ENCODE measurements around the gene ST7L. TPM values are rescaled to one million over a fixed set of nuclear protein-coding genes. Genes with fewer than 3 reads are reported as not detected.

The ST7L gene
- total and polyA plus RNA-seq, 9 of the 15 experiments (the other 6 are each of a cell fraction or from before 2014, with no cell fraction given), result 9.0 to 32.5 (median 26.6) TPM

- TF ChIP-seq ZBTB33 (CRISPR knock-in tag; IDR thresholded peaks at IDR 0.05), result peak; percentile 42; the same call in 1 of the 2 replicates
- TF ChIP-seq GABPA (tag; conservative IDR thresholded peaks at IDR 0.05; ENCODE audit: low read depth), result no peak
- no peak for TF ChIP-seq SRSF3 (IDR thresholded peaks at IDR 0.05; ENCODE audit: insufficient read depth, low read length)
- TF ChIP-seq NFYB (IDR thresholded peaks at IDR 0.05; ENCODE audit: extremely low read depth, insufficient read length), result no peak
- 0 out of 2 replicates have a peak, but pooled peaks have one; percentile 20 for TF ChIP-seq NBN (IDR thresholded peaks at IDR 0.05; ENCODE audit: low read depth)
- TF ChIP-seq, protein P1, sequence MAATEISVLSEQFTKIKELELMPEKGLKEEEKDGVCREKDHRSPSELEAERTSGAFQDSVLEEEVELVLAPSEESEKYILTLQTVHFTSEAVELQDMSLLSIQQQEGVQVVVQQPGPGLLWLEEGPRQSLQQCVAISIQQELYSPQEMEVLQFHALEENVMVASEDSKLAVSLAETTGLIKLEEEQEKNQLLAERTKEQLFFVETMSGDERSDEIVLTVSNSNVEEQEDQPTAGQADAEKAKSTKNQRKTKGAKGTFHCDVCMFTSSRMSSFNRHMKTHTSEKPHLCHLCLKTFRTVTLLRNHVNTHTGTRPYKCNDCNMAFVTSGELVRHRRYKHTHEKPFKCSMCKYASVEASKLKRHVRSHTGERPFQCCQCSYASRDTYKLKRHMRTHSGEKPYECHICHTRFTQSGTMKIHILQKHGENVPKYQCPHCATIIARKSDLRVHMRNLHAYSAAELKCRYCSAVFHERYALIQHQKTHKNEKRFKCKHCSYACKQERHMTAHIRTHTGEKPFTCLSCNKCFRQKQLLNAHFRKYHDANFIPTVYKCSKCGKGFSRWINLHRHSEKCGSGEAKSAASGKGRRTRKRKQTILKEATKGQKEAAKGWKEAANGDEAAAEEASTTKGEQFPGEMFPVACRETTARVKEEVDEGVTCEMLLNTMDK (IDR thresholded peaks at IDR 0.05; ENCODE audit: borderline replicate concordance, insufficient read depth, low read depth, low read length, poor library complexity, severe bottlenecking), result no peak
- no peak for TF ChIP-seq ZNF175 (CRISPR knock-in tag; IDR thresholded peaks at IDR 0.05; ENCODE audit: low read depth)
- TF ChIP-seq XRCC4 (IDR thresholded peaks at IDR 0.05; ENCODE audit: extremely low read depth, insufficient read depth, insufficient read length), result no peak
- TF ChIP-seq ZNF282 (CRISPR knock-in tag; IDR thresholded peaks at IDR 0.05), result no peak
- no peak for TF ChIP-seq NR2F6 (CRISPR knock-in tag; IDR thresholded peaks at IDR 0.05)
- peak; percentile 13; the same call in 1 of the 2 replicates for TF ChIP-seq MAFK (IDR thresholded peaks at IDR 0.05; ENCODE audit: low read length)
- TF ChIP-seq SMARCB1 (IDR thresholded peaks at IDR 0.05; ENCODE audit: insufficient read length, low read depth), result peak; percentile 44
- TF ChIP-seq, protein P2, sequence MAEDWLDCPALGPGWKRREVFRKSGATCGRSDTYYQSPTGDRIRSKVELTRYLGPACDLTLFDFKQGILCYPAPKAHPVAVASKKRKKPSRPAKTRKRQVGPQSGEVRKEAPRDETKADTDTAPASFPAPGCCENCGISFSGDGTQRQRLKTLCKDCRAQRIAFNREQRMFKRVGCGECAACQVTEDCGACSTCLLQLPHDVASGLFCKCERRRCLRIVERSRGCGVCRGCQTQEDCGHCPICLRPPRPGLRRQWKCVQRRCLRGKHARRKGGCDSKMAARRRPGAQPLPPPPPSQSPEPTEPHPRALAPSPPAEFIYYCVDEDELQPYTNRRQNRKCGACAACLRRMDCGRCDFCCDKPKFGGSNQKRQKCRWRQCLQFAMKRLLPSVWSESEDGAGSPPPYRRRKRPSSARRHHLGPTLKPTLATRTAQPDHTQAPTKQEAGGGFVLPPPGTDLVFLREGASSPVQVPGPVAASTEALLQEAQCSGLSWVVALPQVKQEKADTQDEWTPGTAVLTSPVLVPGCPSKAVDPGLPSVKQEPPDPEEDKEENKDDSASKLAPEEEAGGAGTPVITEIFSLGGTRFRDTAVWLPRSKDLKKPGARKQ (CRISPR knock-in tag; IDR thresholded peaks at IDR 0.05), result no peak
- TF ChIP-seq, protein P3, sequence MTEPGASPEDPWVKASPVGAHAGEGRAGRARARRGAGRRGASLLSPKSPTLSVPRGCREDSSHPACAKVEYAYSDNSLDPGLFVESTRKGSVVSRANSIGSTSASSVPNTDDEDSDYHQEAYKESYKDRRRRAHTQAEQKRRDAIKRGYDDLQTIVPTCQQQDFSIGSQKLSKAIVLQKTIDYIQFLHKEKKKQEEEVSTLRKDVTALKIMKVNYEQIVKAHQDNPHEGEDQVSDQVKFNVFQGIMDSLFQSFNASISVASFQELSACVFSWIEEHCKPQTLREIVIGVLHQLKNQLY (CRISPR knock-in tag; conservative IDR thresholded peaks at IDR 0.05), result no peak
- TF ChIP-seq CBX3 (IDR thresholded peaks at IDR 0.05; ENCODE audit: borderline replicate concordance in 1 of 2, low read length in 2 of 2), result no peak
- TF ChIP-seq IFI16 (CRISPR knock-in tag; IDR thresholded peaks at IDR 0.05), result no peak
- no peak for TF ChIP-seq TCF7 (IDR thresholded peaks at IDR 0.05; ENCODE audit: borderline replicate concordance)
- TF ChIP-seq POLR3A (IDR thresholded peaks at IDR 0.05; ENCODE audit: borderline replicate concordance, extremely low read depth, insufficient read depth, insufficient read length), result no peak
- no peak for TF ChIP-seq ETV1 (tag; conservative IDR thresholded peaks at IDR 0.05; ENCODE audit: low read depth)
- peak; percentile 66 for TF ChIP-seq EP400 (IDR thresholded peaks at IDR 0.05)
- no peak for TF ChIP-seq SNRNP70 (optimal IDR thresholded peaks at IDR 0.05; ENCODE audit: low read depth, low read length)
Observed at GRCh38 chr1:112575154-112575804, 43.7 kb downstream of the ST7L start (continued).

Measured in K562 (cell line).